HG03432 (cell line): ENCODE results near the gene N4BP3.

ENCODE experiments used
- ATAC-seq: cut with Tn5 transposase; IDR thresholded peaks from one replicate; pipeline ENCODE4 v1.9.1; 2021; ENCODE audit warnings: mild to moderate bottlenecking, moderate library complexity; ENCODE audit not compliant: unreplicated experiment

Gene N4BP3

GRCh38 chr5:178143901-178144300 is 30.6 kb downstream of the N4BP3 start:
- no peak for ATAC-seq

GRCh38 chr5:178145965-178146820 is 32.9 kb downstream of the N4BP3 start:
- peak; percentile 67 for ATAC-seq

GRCh38 chr5:178147406-178147805 is 34.1 kb downstream of the N4BP3 start:
- no peak for ATAC-seq

- ATAC-seq, result no peak
Observed at GRCh38 chr5:178149199-178149932, 36.0 kb downstream of the N4BP3 start.

GRCh38 chr5:178150977-178151734 is 37.8 kb downstream of the N4BP3 start:
- ATAC-seq, result no peak

- no peak for ATAC-seq
Observed at GRCh38 chr5:178152491-178153444, 39.4 kb downstream of the N4BP3 start.

GRCh38 chr5:178153530-178154340 is 40.4 kb downstream of the N4BP3 start, which contains the start of gene NHP2:
Gene NHP2 (minus strand): TSS chr5:178153885. CDS start chr5:178153817, 68 bp downstream.
- ATAC-seq, result peak; percentile 97

GRCh38 chr5:178155065-178155464 is 41.7 kb downstream of the N4BP3 start:
- no peak for ATAC-seq

GRCh38 chr5:178160176-178160575 is 46.8 kb downstream of the N4BP3 start:
- no peak for ATAC-seq

GRCh38 chr5:178162481-178162880 is 49.1 kb downstream of the N4BP3 start:
- no peak for ATAC-seq

GRCh38 chr5:178163772-178164735 is 50.7 kb downstream of the N4BP3 start:
- ATAC-seq, result peak; percentile 94

GRCh38 chr5:178165581-178165980 is 52.2 kb downstream of the N4BP3 start:
- ATAC-seq, result no peak

GRCh38 chr5:178170455-178170854 is 57.1 kb downstream of the N4BP3 start:
- ATAC-seq, result no peak

- no peak for ATAC-seq
Observed at GRCh38 chr5:178174456-178174855, 61.1 kb downstream of the N4BP3 start.
